Breast epithelium (tissue), 3 donors: ENCODE data around the gene NAA15.

Experiments used
- POLR2A ChIP-seq: fragments of 450-650 bp; IDR thresholded peaks from one replicate; pipeline ENCODE4 v1.6.1; 2016; ENCODE audit warnings: antibody characterized with exemption, mild to moderate bottlenecking, moderate library complexity
- TF ChIP-seq, protein P1 (sequence below), 3 donors: fragments of 450-650 bp; IDR thresholded peaks; one replicate each; pipeline ENCODE4 v1.5.1; 2016 to 2017; ENCODE audit warnings: antibody characterized with exemption in 3 of 3, mild to moderate bottlenecking in 3 of 3, moderate library complexity in 3 of 3

DNA sequence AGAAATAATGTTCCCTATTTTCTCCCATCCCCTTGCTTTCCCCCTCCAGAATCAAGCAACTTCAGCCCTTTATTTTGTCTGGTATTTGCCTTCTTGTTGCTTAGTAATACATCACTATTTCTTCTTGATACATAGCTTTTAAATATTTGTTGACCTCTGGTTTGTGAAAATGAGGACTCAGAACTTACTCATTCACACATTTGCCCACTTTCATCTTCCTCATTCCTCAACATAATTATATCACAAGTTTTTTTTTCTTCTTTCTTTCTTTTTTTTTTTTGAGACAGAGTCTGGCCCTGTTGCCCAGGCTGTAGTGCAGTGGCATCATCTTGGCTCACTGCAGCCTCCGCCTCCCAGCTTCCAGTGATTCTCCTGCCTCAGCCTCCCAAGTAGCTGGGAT, 29.9 kb downstream of the NAA15 start:
- TF ChIP-seq, protein P1, sequence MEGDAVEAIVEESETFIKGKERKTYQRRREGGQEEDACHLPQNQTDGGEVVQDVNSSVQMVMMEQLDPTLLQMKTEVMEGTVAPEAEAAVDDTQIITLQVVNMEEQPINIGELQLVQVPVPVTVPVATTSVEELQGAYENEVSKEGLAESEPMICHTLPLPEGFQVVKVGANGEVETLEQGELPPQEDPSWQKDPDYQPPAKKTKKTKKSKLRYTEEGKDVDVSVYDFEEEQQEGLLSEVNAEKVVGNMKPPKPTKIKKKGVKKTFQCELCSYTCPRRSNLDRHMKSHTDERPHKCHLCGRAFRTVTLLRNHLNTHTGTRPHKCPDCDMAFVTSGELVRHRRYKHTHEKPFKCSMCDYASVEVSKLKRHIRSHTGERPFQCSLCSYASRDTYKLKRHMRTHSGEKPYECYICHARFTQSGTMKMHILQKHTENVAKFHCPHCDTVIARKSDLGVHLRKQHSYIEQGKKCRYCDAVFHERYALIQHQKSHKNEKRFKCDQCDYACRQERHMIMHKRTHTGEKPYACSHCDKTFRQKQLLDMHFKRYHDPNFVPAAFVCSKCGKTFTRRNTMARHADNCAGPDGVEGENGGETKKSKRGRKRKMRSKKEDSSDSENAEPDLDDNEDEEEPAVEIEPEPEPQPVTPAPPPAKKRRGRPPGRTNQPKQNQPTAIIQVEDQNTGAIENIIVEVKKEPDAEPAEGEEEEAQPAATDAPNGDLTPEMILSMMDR (IDR thresholded peaks at IDR 0.05), result no peak
- TF ChIP-seq POLR2A, result no peak
